Raji (cell line): ENCODE measurements around the gene NRXN3.

Experiments used
- POLR2A ChIP-seq: IDR thresholded peaks from 2 replicates; pipeline ENCODE4 v1.6.1; 2011; ENCODE audit warnings: low read depth, low read length, control low read depth; ENCODE audit not compliant: insufficient read depth

The NRXN3 gene

GRCh38 chr14:78576437-78577166 lies 406.4 kb downstream of the NRXN3 start:
- no peak for TF ChIP-seq POLR2A

GRCh38 chr14:78581229-78581628 lies 411.1 kb downstream of the NRXN3 start:
- no peak for TF ChIP-seq POLR2A

GRCh38 chr14:78586681-78587080 lies 416.5 kb downstream of the NRXN3 start:
- no peak for TF ChIP-seq POLR2A

GRCh38 chr14:78588906-78589305 lies 418.7 kb downstream of the NRXN3 start:
- TF ChIP-seq POLR2A: no peak

- TF ChIP-seq POLR2A: no peak
Measured at GRCh38 chr14:78592616-78593219, 422.5 kb downstream of the NRXN3 start.

GRCh38 chr14:78593949-78594348 lies 423.8 kb downstream of the NRXN3 start:
- no peak for TF ChIP-seq POLR2A

GRCh38 chr14:78595797-78596196 lies 425.6 kb downstream of the NRXN3 start:
- TF ChIP-seq POLR2A: no peak

- TF ChIP-seq POLR2A: no peak
Measured at GRCh38 chr14:78598046-78598920, 428.1 kb downstream of the NRXN3 start.

- TF ChIP-seq POLR2A: no peak
Measured at GRCh38 chr14:78605025-78605762, 435.0 kb downstream of the NRXN3 start.

- TF ChIP-seq POLR2A: no peak
Measured at GRCh38 chr14:78605897-78606500, 435.8 kb downstream of the NRXN3 start.

GRCh38 chr14:78608998-78609787 lies 439.0 kb downstream of the NRXN3 start:
- TF ChIP-seq POLR2A: no peak

GRCh38 chr14:78610994-78611393 lies 440.8 kb downstream of the NRXN3 start:
- no peak for TF ChIP-seq POLR2A

- no peak for TF ChIP-seq POLR2A
Measured at GRCh38 chr14:78611796-78612571, 441.8 kb downstream of the NRXN3 start.
